Duodenal mucosa (tissue), 2 donors: ENCODE results near the gene ENOSF1.

Experiments used
- H3K27ac ChIP-seq: one replicate; pipeline ENCODE4 v1.7.0; 2013; ENCODE audit warnings: low read depth, low read length
- H3K27me3 ChIP-seq, 2 donors: one replicate each; pipeline ENCODE4 v1.7.0; 2013; ENCODE audit warnings: low read length in 2 of 2, control low read depth in 1 of 2; ENCODE audit not compliant: insufficient read depth in 2 of 2, control insufficient read depth in 1 of 2
- H3K36me3 ChIP-seq, 2 donors: one replicate each; pipeline ENCODE4 v1.7.0; 2013; ENCODE audit warnings: low read length in 2 of 2, control low read depth in 1 of 2; ENCODE audit not compliant: insufficient read depth in 2 of 2, control insufficient read depth in 1 of 2
- H3K4me1 ChIP-seq, 2 donors: one replicate each; pipeline ENCODE4 v1.7.0; 2013; ENCODE audit warnings: low read length in 2 of 2, control low read depth in 1 of 2; ENCODE audit not compliant: insufficient read depth in 2 of 2, control insufficient read depth in 1 of 2
- H3K4me3 ChIP-seq, 2 donors: one replicate each; pipeline ENCODE4 v1.7.0; 2013; ENCODE audit warnings: low read length in 2 of 2, low read depth in 1 of 2
- H3K9ac ChIP-seq, 2 donors: one replicate each; pipeline ENCODE4 v1.7.0; 2013; ENCODE audit warnings: low read length in 2 of 2, low read depth in 1 of 2
- H3K9me3 ChIP-seq, 2 donors: one replicate each; pipeline ENCODE4 v1.7.0; 2013; ENCODE audit warnings: low read length in 2 of 2, control low read depth in 1 of 2; ENCODE audit not compliant: control insufficient read depth in 1 of 2

The ENOSF1 gene

DNA sequence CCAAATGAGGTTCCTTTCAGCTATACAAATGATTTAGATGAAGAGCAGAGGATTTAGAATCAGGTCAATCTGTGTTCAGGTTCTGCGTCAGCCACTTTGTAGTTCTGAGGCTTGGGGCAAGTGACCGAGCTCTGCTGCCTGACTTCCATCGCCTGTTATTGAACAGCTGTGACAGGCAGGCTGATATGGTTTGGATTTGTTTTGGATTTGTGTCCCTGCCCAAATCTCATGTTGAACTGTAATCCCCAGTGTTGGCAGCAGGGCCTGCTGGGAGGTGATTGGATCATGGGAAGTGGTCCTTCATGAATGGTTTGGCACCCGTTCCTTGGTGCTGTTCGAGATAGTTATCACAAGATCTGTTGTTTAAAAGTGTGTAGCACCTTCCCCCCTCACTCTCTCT, 36.4 kb downstream of the ENOSF1 start:
- Histone ChIP-seq H3K4me1 (no peaks in the 10 kb centered on the region), H3K9ac (no peak overlapping the region), H3K9me3 (no peaks in the 10 kb centered on the region), H3K27me3 (no peaks in the 10 kb centered on the region), H3K36me3 (peaks cover 12 to 72% of the 10 kb centered on the region in 2 donors), H3K4me3 (no peak overlapping the region), H3K27ac (no peak overlapping the region)

DNA sequence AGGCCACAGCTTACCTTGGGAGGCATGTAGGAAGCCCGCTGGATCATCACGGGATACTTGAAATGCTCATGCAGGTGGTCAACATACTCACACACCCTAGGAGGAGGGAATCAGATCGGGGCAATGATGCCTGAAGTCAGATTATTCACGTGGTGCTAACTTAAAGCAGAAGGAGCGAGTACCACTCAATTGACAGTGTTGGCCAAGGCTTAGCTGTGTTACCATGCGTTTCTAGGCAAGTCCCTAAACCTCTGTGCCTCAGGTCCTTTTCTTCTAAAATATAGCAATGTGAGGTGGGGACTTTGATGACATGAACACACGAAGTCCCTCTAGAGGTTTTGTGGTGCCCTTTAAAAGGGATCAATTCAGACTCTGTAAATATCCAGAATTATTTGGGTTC, 37.1 kb downstream of the ENOSF1 start:
- no peak overlapping the region for H3K27ac ChIP-seq
- no peaks in the 10 kb centered on the region for H3K9me3 ChIP-seq
- H3K27me3 ChIP-seq = no peaks in the 10 kb centered on the region
- H3K4me1 ChIP-seq = no peaks in the 10 kb centered on the region
- no peak overlapping the region for H3K4me3 ChIP-seq
- H3K9ac ChIP-seq = no peak overlapping the region
- H3K36me3 ChIP-seq = peaks cover 17 to 77% of the 10 kb centered on the region in 2 donors

DNA sequence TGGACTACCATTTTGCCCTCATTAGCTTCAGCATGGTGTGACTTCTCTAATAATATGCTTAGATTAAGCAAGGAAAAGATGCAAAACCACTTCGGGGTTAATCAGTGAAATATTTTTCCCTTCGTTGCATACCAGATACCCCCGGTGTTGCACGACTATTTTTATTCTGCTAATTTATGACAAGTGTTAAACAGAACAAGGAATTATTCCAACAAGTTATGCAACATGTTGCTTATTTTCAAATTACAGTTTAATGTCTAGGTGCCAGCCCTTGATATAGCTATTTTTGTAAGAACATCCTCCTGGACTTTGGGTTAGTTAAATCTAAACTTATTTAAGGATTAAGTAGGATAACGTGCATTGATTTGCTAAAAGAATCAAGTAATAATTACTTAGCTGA, 38.7 kb downstream of the ENOSF1 start:
- no peak overlapping the region for H3K4me3 ChIP-seq
- no peak overlapping the region for H3K27ac ChIP-seq
- no peak overlapping the region for H3K9ac ChIP-seq
- peaks cover 0 to under 1% of the 10 kb centered on the region in 2 donors for H3K4me1 ChIP-seq
- no peaks in the 10 kb centered on the region for H3K9me3 ChIP-seq
- H3K36me3 ChIP-seq = peaks cover 22 to 74% of the 10 kb centered on the region in 2 donors
- H3K27me3 ChIP-seq = no peaks in the 10 kb centered on the region

DNA sequence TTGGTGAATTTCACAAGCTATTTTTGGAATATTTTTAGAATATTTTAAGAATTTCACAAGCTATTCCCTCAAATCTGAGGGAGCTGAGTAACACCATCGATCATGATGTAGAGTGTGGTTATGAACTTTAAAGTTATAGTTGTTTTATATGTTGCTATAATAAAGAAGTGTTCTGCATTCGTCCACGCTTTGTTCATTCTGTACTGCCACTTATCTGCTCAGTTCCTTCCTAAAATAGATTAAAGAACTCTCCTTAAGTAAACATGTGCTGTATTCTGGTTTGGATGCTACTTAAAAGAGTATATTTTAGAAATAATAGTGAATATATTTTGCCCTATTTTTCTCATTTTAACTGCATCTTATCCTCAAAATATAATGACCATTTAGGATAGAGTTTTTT, 39.1 kb downstream of the ENOSF1 start:
- peaks cover 24 to 70% of the 10 kb centered on the region in 2 donors for H3K36me3 ChIP-seq
- no peak overlapping the region for H3K27ac ChIP-seq

DNA sequence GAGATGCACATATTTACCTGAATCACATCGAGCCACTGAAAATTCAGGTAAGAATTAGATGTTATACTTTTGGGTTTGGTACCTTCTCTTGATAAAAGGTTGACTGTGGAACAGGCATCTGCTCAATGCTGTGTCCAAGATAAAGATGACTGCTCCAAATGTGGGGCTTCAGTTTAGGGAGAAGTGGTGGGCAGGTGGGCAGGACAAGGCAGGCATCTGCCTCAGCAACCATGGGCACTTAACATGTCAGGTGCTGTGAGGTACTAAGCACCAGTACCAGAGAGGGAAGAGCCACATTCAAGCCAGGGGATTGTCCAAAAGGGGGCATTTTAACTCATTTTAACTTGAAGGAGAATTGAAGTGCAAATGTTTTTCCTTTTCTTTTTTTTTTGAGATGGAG, 41.0 kb downstream of the ENOSF1 start:
- no peaks in the 10 kb centered on the region for H3K27me3 ChIP-seq
- H3K9me3 ChIP-seq = no peaks in the 10 kb centered on the region
- H3K36me3 ChIP-seq = peaks cover 24 to 54% of the 10 kb centered on the region in 2 donors

More for the DNA sequence above, 39.1 kb downstream of the ENOSF1 start:
- Histone ChIP-seq H3K4me1 (peaks cover 0 to 5% of the 10 kb centered on the region in 2 donors), H3K9me3 (no peaks in the 10 kb centered on the region), H3K9ac (no peak overlapping the region), H3K4me3 (no peak overlapping the region), H3K27me3 (no peaks in the 10 kb centered on the region)

DNA sequence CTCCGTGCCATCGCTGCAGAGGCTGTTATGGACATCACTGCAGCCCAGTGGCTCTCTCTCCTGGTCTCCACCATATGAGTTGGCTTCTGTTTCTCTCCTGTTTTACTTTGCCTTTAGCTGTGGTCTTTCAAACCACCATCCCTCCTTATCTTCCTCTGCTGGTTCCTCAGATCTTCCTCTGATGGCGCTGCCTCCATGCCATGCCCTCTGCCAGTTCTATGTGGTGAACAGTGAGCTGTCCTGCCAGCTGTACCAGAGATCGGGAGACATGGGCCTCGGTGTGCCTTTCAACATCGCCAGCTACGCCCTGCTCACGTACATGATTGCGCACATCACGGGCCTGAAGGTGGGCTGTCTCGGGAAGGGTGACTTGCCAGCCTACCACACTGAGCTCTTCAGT, 41.9 kb downstream of the ENOSF1 start:
- Histone ChIP-seq H3K36me3 (peaks cover 24 to 50% of the 10 kb centered on the region in 2 donors), H3K9me3 (no peaks in the 10 kb centered on the region), H3K27me3 (no peaks in the 10 kb centered on the region)

More for the DNA sequence above, 41.0 kb downstream of the ENOSF1 start:
- Histone ChIP-seq H3K27ac (no peak overlapping the region), H3K4me1 (peaks cover 0 to 5% of the 10 kb centered on the region in 2 donors), H3K4me3 (no peak overlapping the region), H3K9ac (no peak overlapping the region)

DNA sequence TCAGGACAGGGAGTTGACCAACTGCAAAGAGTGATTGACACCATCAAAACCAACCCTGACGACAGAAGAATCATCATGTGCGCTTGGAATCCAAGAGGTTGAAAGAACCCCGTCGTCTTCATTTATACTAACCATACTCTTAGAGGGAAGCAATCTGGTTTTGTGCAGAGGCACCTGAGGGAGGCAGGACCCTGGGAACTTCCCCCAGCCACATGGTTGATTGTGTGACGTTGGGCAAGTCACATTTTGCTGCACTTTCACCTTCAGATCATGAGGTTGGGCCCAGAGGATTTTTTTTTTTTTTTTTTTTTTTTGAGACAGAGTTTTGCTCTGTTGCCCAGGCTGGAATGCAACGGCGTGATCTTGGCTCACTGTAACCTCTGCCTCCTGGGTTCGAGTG, 43.4 kb downstream of the ENOSF1 start:
- H3K36me3 ChIP-seq = peaks cover 22 to 41% of the 10 kb centered on the region in 2 donors
- no peak overlapping the region for H3K9ac ChIP-seq
- no peaks in the 10 kb centered on the region for H3K27me3 ChIP-seq
- no peak overlapping the region for H3K4me3 ChIP-seq
- peaks cover 0 to 5% of the 10 kb centered on the region in 2 donors for H3K4me1 ChIP-seq
- H3K27ac ChIP-seq = no peak overlapping the region
- no peaks in the 10 kb centered on the region for H3K9me3 ChIP-seq

More for the DNA sequence above, 41.9 kb downstream of the ENOSF1 start:
- no peak overlapping the region for H3K9ac ChIP-seq
- no peak overlapping the region for H3K27ac ChIP-seq
- H3K4me1 ChIP-seq = peaks cover 0 to 5% of the 10 kb centered on the region in 2 donors
- H3K4me3 ChIP-seq = no peak overlapping the region

DNA sequence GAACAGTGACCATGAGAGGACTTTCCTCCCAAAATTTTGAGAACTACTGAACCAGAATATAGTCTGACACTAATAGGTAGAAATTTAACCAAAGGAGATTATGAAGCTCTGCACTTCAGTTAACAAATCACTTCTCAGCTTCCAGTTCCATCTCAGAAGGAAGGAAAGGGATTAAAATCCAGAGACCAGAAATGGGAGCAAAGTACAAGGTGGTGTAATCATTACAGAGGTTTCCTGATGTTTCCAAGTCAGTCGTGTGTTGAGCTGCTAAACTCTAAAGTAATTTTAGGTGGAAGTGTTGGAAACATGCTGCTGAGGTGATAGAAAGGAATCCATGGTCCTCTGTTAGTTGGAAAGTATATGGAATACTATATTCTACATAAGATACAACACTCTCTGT, 44.2 kb downstream of the ENOSF1 start:
- Histone ChIP-seq H3K4me1 (peaks cover 0 to 5% of the 10 kb centered on the region in 2 donors), H3K4me3 (no peak overlapping the region), H3K9ac (no peak overlapping the region), H3K9me3 (no peaks in the 10 kb centered on the region), H3K27ac (no peak overlapping the region), H3K27me3 (no peaks in the 10 kb centered on the region), H3K36me3 (peaks cover 21 to 34% of the 10 kb centered on the region in 2 donors)

DNA sequence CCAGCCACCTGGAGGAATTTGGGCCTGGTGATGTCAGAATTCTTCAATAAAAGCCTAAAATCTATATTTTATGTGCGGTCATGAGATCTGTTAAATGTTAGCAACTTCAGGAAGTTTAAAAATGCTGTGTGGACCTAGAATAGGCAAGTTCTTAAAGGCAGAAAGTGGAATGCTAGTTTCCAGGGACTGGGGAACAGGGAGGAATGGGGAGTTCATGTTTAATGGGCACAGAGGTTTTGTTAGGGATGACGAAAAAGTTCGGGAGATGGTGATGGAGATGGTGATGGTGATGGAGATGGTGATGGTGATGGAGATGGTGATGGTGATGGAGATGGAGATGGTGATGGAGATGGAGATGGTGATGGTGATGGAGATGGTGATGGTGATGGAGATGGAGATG, 45.8 kb downstream of the ENOSF1 start:
- Histone ChIP-seq H3K4me3 (no peak overlapping the region), H3K27ac (no peak overlapping the region), H3K27me3 (no peaks in the 10 kb centered on the region), H3K9ac (no peak overlapping the region), H3K4me1 (peaks cover 0 to 5% of the 10 kb centered on the region in 2 donors), H3K36me3 (peaks cover 18 to 21% of the 10 kb centered on the region in 2 donors), H3K9me3 (no peaks in the 10 kb centered on the region)

DNA sequence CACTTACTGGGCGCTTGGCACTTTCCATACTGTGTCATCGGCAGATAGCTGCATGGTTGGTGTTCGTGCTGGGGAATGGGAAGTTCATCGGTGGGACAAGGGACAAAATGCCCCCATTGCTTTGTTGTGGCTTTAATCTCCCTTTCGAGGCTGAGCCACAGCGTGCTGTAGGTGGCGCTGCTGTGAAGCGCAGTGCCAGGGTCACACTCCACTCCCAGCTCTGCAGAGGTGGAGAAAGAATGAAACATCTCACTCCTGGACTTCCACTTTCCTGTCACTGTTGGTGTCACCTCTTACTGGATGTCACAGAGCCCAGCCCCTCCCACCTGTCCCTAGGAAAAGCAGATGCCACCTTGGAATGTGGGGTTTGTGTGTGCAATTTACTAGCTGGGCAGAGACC, 46.3 kb downstream of the ENOSF1 start:
- Histone ChIP-seq H3K9me3 (no peaks in the 10 kb centered on the region), H3K36me3 (peaks cover 14 to 17% of the 10 kb centered on the region in 2 donors), H3K4me1 (peaks cover 0 to 5% of the 10 kb centered on the region in 2 donors), H3K27me3 (no peaks in the 10 kb centered on the region), H3K9ac (no peak overlapping the region), H3K4me3 (no peak overlapping the region), H3K27ac (no peak overlapping the region)

DNA sequence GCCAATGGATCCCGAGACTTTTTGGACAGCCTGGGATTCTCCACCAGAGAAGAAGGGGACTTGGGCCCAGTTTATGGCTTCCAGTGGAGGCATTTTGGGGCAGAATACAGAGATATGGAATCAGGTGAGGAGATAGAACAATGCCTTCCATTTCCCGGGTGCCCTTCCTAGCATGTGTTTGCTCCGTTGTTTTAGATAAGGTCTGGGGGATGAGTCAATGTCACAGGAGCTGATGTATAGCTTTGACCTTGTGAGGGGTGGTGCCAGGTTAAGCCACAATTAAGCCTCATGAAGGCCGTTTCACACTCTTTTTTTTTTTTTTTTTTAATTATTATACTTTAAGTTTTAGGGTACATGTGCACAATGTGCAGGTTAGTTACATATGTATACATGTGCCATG, 50.2 kb downstream of the ENOSF1 start:
- H3K9ac ChIP-seq = no peak overlapping the region
- peaks cover 4 to 6% of the 10 kb centered on the region in 2 donors for H3K4me1 ChIP-seq
- H3K27ac ChIP-seq = no peak overlapping the region
- no peaks in the 10 kb centered on the region for H3K27me3 ChIP-seq
- H3K36me3 ChIP-seq = peaks cover 2 to 4% of the 10 kb centered on the region in 2 donors
- no peaks in the 10 kb centered on the region for H3K9me3 ChIP-seq
- no peak overlapping the region for H3K4me3 ChIP-seq
